HepG2 (cell line): ENCODE results near the gene SYT8. TPM values are rescaled to one million over a fixed set of nuclear protein-coding genes. Genes with fewer than 3 reads are reported as not detected.

Experiments
- CTCF ChIP-seq: sonication (generic); formaldehyde crosslinking; IDR thresholded peaks from 2 replicates; pipeline ENCODE4 v1.5.0; 2020; ENCODE audit warnings: mild to moderate bottlenecking, missing genetic modification reagents, moderate library complexity
- DRAP1 ChIP-seq: IDR thresholded peaks from 2 replicates; pipeline ENCODE4 v1.6.1; 2016; ENCODE audit warnings: missing genetic modification reagents, missing compliant biosample characterization
- E2F1 ChIP-seq: sonication (generic); formaldehyde crosslinking; IDR thresholded peaks from 2 replicates; pipeline ENCODE4 v1.5.0; 2020; ENCODE audit warnings: missing genetic modification reagents
- HNF4G ChIP-seq, 2 experiments: sonication (generic) in 1 of 2; formaldehyde crosslinking in 1 of 2; IDR thresholded peaks; 2 replicates each; pipeline versions ENCODE4 v1.4.0 to v1.6.1; 2011 to 2020; ENCODE audit warnings: borderline replicate concordance in 2 of 2, low read depth in 2 of 2, mild to moderate bottlenecking in 2 of 2, low read length in 1 of 2, missing genetic modification reagents in 1 of 2, moderate library complexity in 1 of 2
- MIXL1 ChIP-seq: IDR thresholded peaks from 2 replicates; pipeline ENCODE4 v1.6.1; 2016
- NFKB2 ChIP-seq: sonication (generic); formaldehyde crosslinking; IDR thresholded peaks from 2 replicates; pipeline ENCODE4 v1.4.0; 2020; ENCODE audit warnings: missing genetic modification reagents, borderline replicate concordance
- PTBP1 ChIP-seq: fragments of 200-400 bp; formaldehyde crosslinking; IDR thresholded peaks from 2 replicates; pipeline ENCODE4 v1.6.1; 2018; ENCODE audit warnings: low read length, low read depth; ENCODE audit not compliant: poor library complexity, severe bottlenecking
- RFX3 ChIP-seq: IDR thresholded peaks from 2 replicates; pipeline ENCODE4 v1.6.1; 2016; ENCODE audit warnings: missing biosample characterization, missing genetic modification reagents
- SP4 ChIP-seq: sonication (generic); formaldehyde crosslinking; IDR thresholded peaks from 2 replicates; pipeline ENCODE4 v1.8.1; 2023; ENCODE audit warnings: mild to moderate bottlenecking, missing genetic modification reagents
- TBP ChIP-seq: sonication (generic); formaldehyde crosslinking; IDR thresholded peaks from 2 replicates; pipeline ENCODE4 v1.5.0; 2020; ENCODE audit warnings: missing genetic modification reagents
- TFDP1 ChIP-seq: IDR thresholded peaks from 2 replicates; pipeline ENCODE4 v1.6.1; 2016; ENCODE audit warnings: missing compliant biosample characterization, missing genetic modification reagents, borderline replicate concordance
- ZBTB3 ChIP-seq: sonication (generic); formaldehyde crosslinking; IDR thresholded peaks from 2 replicates; pipeline ENCODE4 v1.4.0; 2020; ENCODE audit warnings: low read depth, mild to moderate bottlenecking, moderate library complexity, missing genetic modification reagents, borderline replicate concordance
- ZKSCAN8 ChIP-seq: IDR thresholded peaks from 2 replicates; pipeline ENCODE4 v1.6.1; 2016; ENCODE audit warnings: borderline replicate concordance, missing genetic modification reagents, missing compliant biosample characterization
- ZNF232 ChIP-seq: sonication (generic); formaldehyde crosslinking; IDR thresholded peaks from 2 replicates; pipeline ENCODE4 v1.4.0; 2020; ENCODE audit warnings: missing genetic modification reagents, borderline replicate concordance
- ZNF234 ChIP-seq: sonication (generic); formaldehyde crosslinking; conservative IDR thresholded peaks from 2 replicates; pipeline ENCODE4 v1.5.1; 2020; ENCODE audit warnings: mild to moderate bottlenecking, missing genetic modification reagents
- ZNF274 ChIP-seq: sonication (generic); formaldehyde crosslinking; IDR thresholded peaks from 2 replicates; pipeline ENCODE4 v1.5.1; 2020; ENCODE audit warnings: mild to moderate bottlenecking, missing genetic modification reagents
- ZNF350 ChIP-seq: sonication (generic); formaldehyde crosslinking; IDR thresholded peaks from 2 replicates; pipeline ENCODE4 v1.4.0; 2020; ENCODE audit warnings: mild to moderate bottlenecking, low read depth, missing genetic modification reagents, borderline replicate concordance
- ZNF510 ChIP-seq: sonication (generic); formaldehyde crosslinking; IDR thresholded peaks from 2 replicates; pipeline ENCODE4 v1.4.0; 2020; ENCODE audit warnings: low read depth, mild to moderate bottlenecking, missing genetic modification reagents
- ZNF598 ChIP-seq: sonication (generic); formaldehyde crosslinking; IDR thresholded peaks from 2 replicates; pipeline ENCODE4 v1.5.1; 2020; ENCODE audit warnings: mild to moderate bottlenecking, missing genetic modification reagents, borderline replicate concordance
- ZNF607 ChIP-seq: sonication (generic); formaldehyde crosslinking; IDR thresholded peaks from 2 replicates; pipeline ENCODE4 v1.5.1; 2020; ENCODE audit warnings: missing genetic modification reagents, mild to moderate bottlenecking, borderline replicate concordance
- ZNF670 ChIP-seq: sonication (generic); formaldehyde crosslinking; IDR thresholded peaks from 2 replicates; pipeline ENCODE4 v1.8.0; 2022; ENCODE audit warnings: mild to moderate bottlenecking, missing genetic modification reagents, borderline replicate concordance
- ZNF761 ChIP-seq: sonication (generic); formaldehyde crosslinking; conservative IDR thresholded peaks from 2 replicates; pipeline ENCODE4 v1.4.0; 2020; ENCODE audit warnings: mild to moderate bottlenecking, missing genetic modification reagents
- ZNF768 ChIP-seq: sonication (generic); formaldehyde crosslinking; IDR thresholded peaks from 2 replicates; pipeline ENCODE4 v1.4.0; 2020; ENCODE audit warnings: missing genetic modification reagents
- ZNF839 ChIP-seq: sonication (generic); formaldehyde crosslinking; IDR thresholded peaks from 2 replicates; pipeline ENCODE4 v1.4.0; 2020; ENCODE audit warnings: missing genetic modification reagents, mild to moderate bottlenecking, borderline replicate concordance
- ZNF883 ChIP-seq: sonication (generic); formaldehyde crosslinking; IDR thresholded peaks from 2 replicates; pipeline ENCODE4 v1.5.1; 2020; ENCODE audit warnings: mild to moderate bottlenecking, missing genetic modification reagents; ENCODE audit errors: not compliant biosample characterization
- polyA plus RNA-seq, 8 experiments: library from polyadenylated mRNA; depleted of rRNA in 3 of 8; stranded (reverse) in 7 of 8; unstranded in 1 of 8; fragments of >200 nt; fragmentation: Illumina TruSeq in 4 of 8; extraction: Trizol in 4 of 8; gene quantifications; 2 replicates each; pipeline versions ENCODE4 v1.2.1 to v1.2.3, GENCODE V29; 2011 to 2016; ENCODE audit warnings: low read depth in 4 of 8, missing spikeins in 1 of 8, mixed read lengths in 1 of 8; ENCODE audit not compliant: insufficient read depth in 1 of 8
- total RNA-seq, 5 experiments: library from RNA; depleted of rRNA; stranded (reverse); fragments of >200 nt; fragmentation: Illumina TruSeq; extraction: Trizol; gene quantifications; 2 replicates each; pipeline ENCODE4 v1.2.3, GENCODE V29; 2016; ENCODE audit warnings: low read depth in 1 of 5

Gene SYT8
- total and polyA plus RNA-seq, 2 of the 13 experiments (the other 11 are each of a cell fraction or from before 2014, with no cell fraction given), result 0.60 to 2.3 TPM

- TF ChIP-seq ZNF510 (CRISPR knock-in tag) (no peak), DRAP1 (CRISPR knock-in tag) (peak; percentile 46; the same call in 1 of the 2 replicates), NFKB2 (CRISPR knock-in tag) (0 out of 2 replicates have a peak, but pooled peaks have one; percentile 41), RFX3 (CRISPR knock-in tag) (no peak), CTCF (CRISPR knock-in tag) (peak; percentile 23; the same call in 1 of the 2 replicates), TBP (CRISPR knock-in tag) (no peak), ZNF768 (CRISPR knock-in tag) (peak; percentile 91), ZNF350 (CRISPR knock-in tag) (no peak), TFDP1 (peak; percentile 42; the same call in 1 of the 2 replicates), ZNF883 (peak; percentile 56), ZKSCAN8 (CRISPR knock-in tag) (0 out of 2 replicates have a peak, but pooled peaks have one; percentile 39), HNF4G (IDR thresholded peaks at IDR 0.05; ENCODE audit: borderline replicate concordance, low read depth, low read length) (no peak), HNF4G (CRISPR knock-in tag; IDR thresholded peaks at IDR 0.05; ENCODE audit: borderline replicate concordance, low read depth) (no peak), PTBP1 (no peak), ZNF761 (peak; percentile 39; the same call in 1 of the 2 replicates), ZNF274 (CRISPR knock-in tag) (0 out of 2 replicates have a peak, but pooled peaks have one; percentile 65), ZBTB3 (CRISPR knock-in tag) (0 out of 2 replicates have a peak, but pooled peaks have one; percentile 49), SP4 (CRISPR knock-in tag) (peak; percentile 53; the same call in 1 of the 2 replicates), ZNF607 (0 out of 2 replicates have a peak, but pooled peaks have one; percentile 9), MIXL1 (CRISPR knock-in tag) (no peak), ZNF598 (CRISPR knock-in tag) (no peak), ZNF232 (CRISPR knock-in tag) (no peak), ZNF670 (CRISPR knock-in tag) (no peak), ZNF839 (0 out of 2 replicates have a peak, but pooled peaks have one; percentile 7), ZNF234 (CRISPR knock-in tag) (no peak), E2F1 (CRISPR knock-in tag) (no peak)
Observed at GRCh38 chr11:1827095-1827813, 7.5 kb upstream of the SYT8 start (continued).
